ENCODE measurements around the gene MILR1. TPM values are rescaled to one million over a fixed set of nuclear protein-coding genes. Genes with fewer than 3 reads are reported as not detected.
"Not testable (repeated sequence)": the region's sequence is repeated elsewhere in the genome, so short reads cannot be mapped to it uniquely, and the experiment has no call there.

MILR1 gene
- total RNA-seq, 1 donor from 2014 or later: 10.4 TPM

DNA sequence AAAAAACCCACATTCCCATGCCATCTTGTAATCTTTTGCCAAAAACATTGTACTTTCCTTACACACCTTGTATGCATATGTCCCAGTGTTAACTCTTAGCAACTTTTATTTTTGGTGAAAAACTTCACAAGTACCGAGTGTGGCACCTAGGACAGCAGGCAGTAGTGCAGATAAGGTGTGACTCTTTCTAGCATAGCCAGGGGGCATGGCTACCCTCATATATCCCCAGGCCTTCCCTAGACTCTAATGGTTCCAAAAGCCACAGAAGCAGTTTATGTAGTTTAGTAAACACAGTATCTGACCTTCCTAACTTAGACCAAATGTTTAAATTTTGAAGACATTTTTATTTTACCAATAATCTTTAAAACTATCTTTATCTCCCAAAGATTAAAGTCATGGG, 20.5 kb upstream of the MILR1 start:
- no peaks in the 10 kb centered on the region for H3K27me3 ChIP-seq (ENCODE audit: control insufficient read depth in 3 of 3, insufficient read depth in 3 of 3, low read length in 3 of 3)
- no peaks in the 10 kb centered on the region for H3K9me3 ChIP-seq (ENCODE audit: control insufficient read depth in 3 of 3, low read length in 3 of 3)
- no peak overlapping the region for H3K4me3 ChIP-seq (ENCODE audit: low read length in 3 of 3)
- no peak overlapping the region for H3K9ac ChIP-seq (ENCODE audit: low read depth in 1 of 3, low read length in 3 of 3)
- H3K27ac ChIP-seq (ENCODE audit: low read depth, low read length): no peak overlapping the region
- H3K4me1 ChIP-seq (ENCODE audit: control insufficient read depth in 3 of 3, insufficient read depth in 3 of 3, low read length in 3 of 3): no peaks in the 10 kb centered on the region
- no peaks in the 10 kb centered on the region for H3K36me3 ChIP-seq (ENCODE audit: control insufficient read depth in 3 of 3, insufficient read depth in 3 of 3, low read length in 3 of 3)

DNA sequence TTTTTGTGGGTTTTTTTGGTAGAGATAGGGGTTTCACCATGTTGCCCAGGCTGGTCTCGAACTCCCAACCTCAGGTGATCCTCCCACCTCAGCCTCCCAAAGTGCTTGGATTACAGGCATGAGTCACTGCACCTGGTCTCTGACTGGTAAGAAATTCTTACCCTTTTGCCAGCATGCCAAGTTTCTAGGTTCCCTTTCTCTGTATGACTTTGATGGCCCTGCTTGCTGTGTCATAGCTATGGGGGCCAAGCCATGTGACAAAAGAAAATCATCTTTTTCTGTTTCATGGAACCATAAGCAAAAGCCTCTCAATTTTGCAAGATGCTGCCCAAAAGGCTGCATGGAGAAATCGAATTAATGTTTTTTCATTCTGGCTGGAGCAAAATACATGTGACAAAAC, 18.9 kb upstream of the MILR1 start:
- not testable (repeated sequence) for H3K27me3 ChIP-seq (ENCODE audit: control insufficient read depth in 3 of 3, insufficient read depth in 3 of 3, low read length in 3 of 3); H3K36me3 ChIP-seq (ENCODE audit: control insufficient read depth in 3 of 3, insufficient read depth in 3 of 3, low read length in 3 of 3); H3K27ac ChIP-seq (ENCODE audit: low read depth, low read length); H3K9me3 ChIP-seq (ENCODE audit: control insufficient read depth in 3 of 3, low read length in 3 of 3); H3K4me1 ChIP-seq (ENCODE audit: control insufficient read depth in 3 of 3, insufficient read depth in 3 of 3, low read length in 3 of 3); H3K4me3 ChIP-seq (ENCODE audit: low read length in 3 of 3); H3K9ac ChIP-seq (ENCODE audit: low read depth in 1 of 3, low read length in 3 of 3)

DNA sequence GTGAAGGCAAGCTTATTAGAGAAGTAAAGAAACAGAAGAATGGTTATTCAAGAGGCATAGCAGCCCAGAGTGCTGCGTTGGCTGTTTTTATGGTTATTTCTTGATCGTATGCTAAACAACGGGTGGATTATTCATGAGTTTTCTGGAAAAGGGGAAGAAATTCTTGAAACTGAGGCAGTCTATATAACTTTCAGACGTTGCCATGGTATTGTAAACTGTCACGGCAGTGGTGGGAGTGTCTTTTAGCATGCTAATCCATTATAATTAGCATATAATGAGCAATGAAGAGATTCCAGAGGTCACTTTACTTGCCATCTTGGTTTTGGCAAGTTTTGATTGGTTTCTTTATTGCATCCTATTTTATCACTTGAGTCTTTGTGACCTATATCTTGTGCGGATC, 17.4 kb upstream of the MILR1 start:
- Histone ChIP-seq H3K9me3 (ENCODE audit: control insufficient read depth in 3 of 3, low read length in 3 of 3) (no peaks in the 10 kb centered on the region), H3K4me1 (ENCODE audit: control insufficient read depth in 3 of 3, insufficient read depth in 3 of 3, low read length in 3 of 3) (no peaks in the 10 kb centered on the region), H3K27ac (ENCODE audit: low read depth, low read length) (no peak overlapping the region), H3K9ac (ENCODE audit: low read depth in 1 of 3, low read length in 3 of 3) (no peak overlapping the region), H3K27me3 (ENCODE audit: control insufficient read depth in 3 of 3, insufficient read depth in 3 of 3, low read length in 3 of 3) (no peaks in the 10 kb centered on the region), H3K4me3 (ENCODE audit: low read length in 3 of 3) (no peak overlapping the region), H3K36me3 (ENCODE audit: control insufficient read depth in 3 of 3, insufficient read depth in 3 of 3, low read length in 3 of 3) (no peaks in the 10 kb centered on the region)

DNA sequence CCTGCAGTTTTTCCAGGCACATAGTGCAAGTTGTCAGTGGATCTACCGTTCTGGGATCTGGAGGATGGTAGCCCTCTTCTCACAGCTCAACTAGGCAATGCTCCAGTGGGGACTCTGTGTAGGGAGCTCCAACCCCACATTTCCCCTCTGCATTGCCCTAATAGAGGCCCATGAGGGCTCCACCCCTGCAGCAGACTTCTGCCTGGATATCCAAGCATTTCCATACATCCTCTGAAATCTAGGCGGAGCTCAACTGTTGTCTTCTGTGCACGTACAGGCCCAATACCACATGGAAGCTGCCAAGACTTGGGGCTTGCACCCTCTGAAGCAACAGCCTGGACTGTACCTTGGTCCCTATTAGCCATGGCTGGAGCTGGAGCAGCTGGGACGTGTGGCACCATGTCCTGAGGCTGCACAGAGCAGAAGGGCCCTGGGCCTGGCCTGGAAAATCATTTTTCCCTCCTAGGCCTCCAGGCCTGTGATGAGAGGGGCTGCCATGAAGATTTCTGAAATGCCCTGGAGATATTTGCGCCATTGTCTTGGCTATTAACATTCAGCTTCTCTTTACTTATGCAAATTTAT, 10.9 kb upstream of the MILR1 start:
- peaks cover 0 to 3% (median 0%) of the 10 kb centered on the region in 3 donors for H3K4me1 ChIP-seq (ENCODE audit: control insufficient read depth in 3 of 3, insufficient read depth in 3 of 3, low read length in 3 of 3)
- no peak overlapping the region for H3K4me3 ChIP-seq (ENCODE audit: low read length in 3 of 3)
- no peaks in the 10 kb centered on the region for H3K27me3 ChIP-seq (ENCODE audit: control insufficient read depth in 3 of 3, insufficient read depth in 3 of 3, low read length in 3 of 3)

DNA sequence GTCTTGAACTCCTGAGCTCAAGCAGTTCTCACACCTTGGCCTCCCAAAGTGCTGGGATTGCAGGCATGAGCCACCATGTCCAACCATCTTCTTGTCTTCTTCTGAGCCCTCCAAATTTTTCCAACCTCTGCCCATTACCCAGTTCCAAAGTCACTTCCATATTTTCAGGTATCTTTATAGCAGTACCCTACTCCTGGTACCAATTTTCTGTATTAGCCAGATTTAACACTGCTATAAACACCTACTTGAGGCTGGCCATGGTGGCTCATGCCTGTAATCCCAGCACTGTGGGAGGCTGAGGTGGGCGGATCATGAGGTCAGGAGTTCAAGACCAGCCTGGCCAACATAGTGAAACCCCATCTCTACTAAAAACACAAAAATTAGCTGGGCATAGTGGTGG, 9.4 kb upstream of the MILR1 start:
- not testable (repeated sequence) for H3K4me3 ChIP-seq (ENCODE audit: low read length in 3 of 3); H3K9ac ChIP-seq (ENCODE audit: low read depth in 1 of 3, low read length in 3 of 3); H3K27ac ChIP-seq (ENCODE audit: low read depth, low read length); H3K27me3 ChIP-seq (ENCODE audit: control insufficient read depth in 3 of 3, insufficient read depth in 3 of 3, low read length in 3 of 3); H3K4me1 ChIP-seq (ENCODE audit: control insufficient read depth in 3 of 3, insufficient read depth in 3 of 3, low read length in 3 of 3); H3K9me3 ChIP-seq (ENCODE audit: control insufficient read depth in 3 of 3, low read length in 3 of 3); H3K36me3 ChIP-seq (ENCODE audit: control insufficient read depth in 3 of 3, insufficient read depth in 3 of 3, low read length in 3 of 3)

More for the DNA sequence above, 10.9 kb upstream of the MILR1 start:
- no peak overlapping the region for H3K9ac ChIP-seq (ENCODE audit: low read depth in 1 of 3, low read length in 3 of 3)
- H3K36me3 ChIP-seq (ENCODE audit: control insufficient read depth in 3 of 3, insufficient read depth in 3 of 3, low read length in 3 of 3): no peaks in the 10 kb centered on the region
- peaks cover 0 to 5% (median 5%) of the 10 kb centered on the region in 3 donors for H3K9me3 ChIP-seq (ENCODE audit: control insufficient read depth in 3 of 3, low read length in 3 of 3)
- H3K27ac ChIP-seq (ENCODE audit: low read depth, low read length): no peak overlapping the region

DNA sequence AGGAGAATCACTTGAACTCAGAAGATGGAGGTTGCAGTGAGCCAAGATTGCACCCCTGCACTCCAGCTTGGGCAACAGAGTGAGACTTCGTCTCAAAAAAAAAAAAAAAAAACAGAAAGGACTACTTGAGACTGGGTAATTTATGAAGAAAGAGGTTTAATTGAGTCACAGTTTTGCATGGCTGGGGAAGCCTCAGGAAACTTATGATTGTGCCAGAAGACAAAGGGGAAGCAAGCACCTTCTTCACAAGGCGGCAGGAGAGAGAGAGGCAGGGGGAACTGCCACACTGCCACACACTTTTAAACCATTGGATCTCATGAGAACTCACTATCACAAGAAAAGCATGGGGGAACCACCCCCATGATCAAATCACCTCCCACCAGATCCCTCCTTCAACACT, 9.0 kb upstream of the MILR1 start:
- H3K27ac ChIP-seq (ENCODE audit: low read depth, low read length): no peak overlapping the region

DNA sequence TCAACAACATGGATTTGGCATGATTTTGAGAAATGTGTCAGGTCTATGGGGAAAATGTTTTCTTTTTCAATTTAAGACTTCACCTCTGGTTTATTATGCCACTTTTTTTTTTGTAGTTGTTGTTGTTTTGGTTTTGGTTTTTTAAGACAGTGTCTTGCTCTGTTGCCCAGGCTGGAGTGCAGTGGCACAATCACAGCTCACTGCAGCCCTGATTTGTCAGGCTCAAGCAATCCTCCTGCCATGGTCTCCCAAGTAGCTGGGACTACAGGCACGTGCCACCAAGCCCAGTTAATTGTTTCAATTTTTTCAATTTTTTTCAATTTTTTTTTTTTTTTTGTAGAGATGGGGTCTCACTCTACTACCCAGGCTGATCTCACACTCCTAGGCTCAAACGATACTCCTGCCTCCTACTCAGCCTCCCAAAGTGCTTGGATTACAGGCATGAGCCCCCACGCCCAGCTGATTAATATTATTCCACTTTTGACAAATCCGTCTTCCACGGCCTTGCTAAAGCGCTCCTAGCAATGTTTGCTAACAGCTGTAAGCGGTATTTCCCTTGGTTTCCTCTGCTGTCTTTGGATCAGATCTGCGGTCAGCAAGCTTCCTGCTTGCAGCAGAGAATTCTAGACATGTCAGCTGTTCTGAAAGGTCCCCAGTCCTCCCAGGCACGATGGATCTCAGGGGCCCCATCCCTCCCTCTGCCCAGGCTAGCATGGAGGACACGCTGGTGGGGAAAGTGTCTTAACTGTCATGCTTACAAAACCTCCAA, 7.0 kb upstream of the MILR1 start:
- H3K27ac ChIP-seq (ENCODE audit: low read depth, low read length): peak overlapping the region; percentile 58
- peak overlapping the region in 1 of 3 donors; percentile 16 for H3K9ac ChIP-seq (ENCODE audit: low read depth in 1 of 3, low read length in 3 of 3)
- H3K4me3 ChIP-seq (ENCODE audit: low read length in 3 of 3): no peak overlapping the region
- no peaks in the 10 kb centered on the region for H3K27me3 ChIP-seq (ENCODE audit: control insufficient read depth in 3 of 3, insufficient read depth in 3 of 3, low read length in 3 of 3)
- H3K9me3 ChIP-seq (ENCODE audit: control insufficient read depth in 3 of 3, low read length in 3 of 3): peaks cover 0 to 5% (median 5%) of the 10 kb centered on the region in 3 donors
- H3K4me1 ChIP-seq (ENCODE audit: control insufficient read depth in 3 of 3, insufficient read depth in 3 of 3, low read length in 3 of 3): peaks cover 0 to 3% (median 0%) of the 10 kb centered on the region in 3 donors
- no peaks in the 10 kb centered on the region for H3K36me3 ChIP-seq (ENCODE audit: control insufficient read depth in 3 of 3, insufficient read depth in 3 of 3, low read length in 3 of 3)

More for the DNA sequence above, 9.0 kb upstream of the MILR1 start:
- Histone ChIP-seq H3K4me1 (ENCODE audit: control insufficient read depth in 3 of 3, insufficient read depth in 3 of 3, low read length in 3 of 3) (peaks cover 0 to 3% (median 0%) of the 10 kb centered on the region in 3 donors), H3K27me3 (ENCODE audit: control insufficient read depth in 3 of 3, insufficient read depth in 3 of 3, low read length in 3 of 3) (no peaks in the 10 kb centered on the region), H3K9me3 (ENCODE audit: control insufficient read depth in 3 of 3, low read length in 3 of 3) (peaks cover 0 to 5% (median 5%) of the 10 kb centered on the region in 3 donors), H3K9ac (ENCODE audit: low read depth in 1 of 3, low read length in 3 of 3) (no peak overlapping the region), H3K4me3 (ENCODE audit: low read length in 3 of 3) (no peak overlapping the region), H3K36me3 (ENCODE audit: control insufficient read depth in 3 of 3, insufficient read depth in 3 of 3, low read length in 3 of 3) (no peaks in the 10 kb centered on the region)

DNA sequence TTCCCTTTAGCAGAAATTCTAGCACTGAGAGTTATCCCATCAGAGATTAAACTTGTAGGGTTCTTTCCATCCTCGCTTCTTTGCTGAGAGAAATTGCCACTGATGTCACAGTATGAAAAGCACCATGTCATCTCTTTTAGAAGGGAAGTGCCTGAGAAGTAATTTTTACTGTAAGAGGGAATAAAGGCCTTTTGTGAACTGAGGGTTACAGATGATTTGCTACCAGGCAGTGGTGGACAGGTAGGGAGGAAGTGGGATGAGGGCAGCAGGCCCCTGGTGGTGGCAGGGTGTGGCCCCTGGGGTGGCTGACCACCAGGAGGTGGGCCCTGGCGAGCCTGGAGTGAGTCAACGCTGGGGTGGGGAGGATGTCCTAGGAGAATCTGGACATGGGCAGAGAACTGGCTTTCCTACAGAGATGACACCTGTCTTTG, 6.4 kb upstream of the MILR1 start:
- Histone ChIP-seq H3K36me3 (ENCODE audit: control insufficient read depth in 3 of 3, insufficient read depth in 3 of 3, low read length in 3 of 3) (no peaks in the 10 kb centered on the region), H3K9me3 (ENCODE audit: control insufficient read depth in 3 of 3, low read length in 3 of 3) (peaks cover 0 to 5% (median 5%) of the 10 kb centered on the region in 3 donors), H3K4me1 (ENCODE audit: control insufficient read depth in 3 of 3, insufficient read depth in 3 of 3, low read length in 3 of 3) (peaks cover 0 to 3% (median 0%) of the 10 kb centered on the region in 3 donors), H3K9ac (ENCODE audit: low read depth in 1 of 3, low read length in 3 of 3) (no peak overlapping the region), H3K27ac (ENCODE audit: low read depth, low read length) (peak overlapping the region; percentile 58), H3K27me3 (ENCODE audit: control insufficient read depth in 3 of 3, insufficient read depth in 3 of 3, low read length in 3 of 3) (no peaks in the 10 kb centered on the region), H3K4me3 (ENCODE audit: low read length in 3 of 3) (no peak overlapping the region)

DNA sequence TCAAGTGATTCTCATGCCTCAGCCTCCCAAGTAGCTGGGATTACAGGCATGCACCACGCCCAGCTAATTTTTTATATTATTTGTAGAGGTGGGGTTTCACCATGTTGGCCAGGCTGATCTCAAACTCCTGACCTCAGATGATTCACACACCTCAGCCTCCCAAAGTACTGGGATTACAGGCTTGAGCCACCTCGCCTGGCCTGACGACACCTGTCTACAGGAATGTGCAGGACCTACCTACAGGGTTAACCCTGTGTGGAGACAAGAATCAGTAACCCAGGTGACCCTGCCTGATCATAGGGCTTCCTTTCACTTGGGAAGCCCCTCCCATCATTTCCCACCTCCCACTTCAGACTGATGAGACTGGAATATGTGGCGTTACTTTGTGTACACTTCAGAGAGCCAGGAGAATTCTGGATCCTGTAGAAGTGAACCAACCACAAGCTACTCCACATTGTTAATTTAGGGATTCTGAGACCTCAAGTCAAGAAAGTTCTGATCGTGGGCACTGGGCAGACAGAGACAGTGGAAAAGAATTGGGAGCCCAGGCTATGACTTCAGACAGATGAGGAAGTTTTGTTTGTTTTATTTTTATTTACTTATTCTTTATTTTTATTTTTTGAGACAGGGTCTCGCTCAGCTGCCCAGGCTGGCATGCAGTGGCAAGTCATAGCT, 5.7 kb upstream of the MILR1 start:
- Histone ChIP-seq H3K9me3 (ENCODE audit: control insufficient read depth in 3 of 3, low read length in 3 of 3) (peaks cover 0 to 3% (median under 1%) of the 10 kb centered on the region in 3 donors), H3K27ac (ENCODE audit: low read depth, low read length) (peak overlapping the region; percentile 58), H3K9ac (ENCODE audit: low read depth in 1 of 3, low read length in 3 of 3) (no peak overlapping the region), H3K27me3 (ENCODE audit: control insufficient read depth in 3 of 3, insufficient read depth in 3 of 3, low read length in 3 of 3) (no peaks in the 10 kb centered on the region), H3K36me3 (ENCODE audit: control insufficient read depth in 3 of 3, insufficient read depth in 3 of 3, low read length in 3 of 3) (no peaks in the 10 kb centered on the region), H3K4me3 (ENCODE audit: low read length in 3 of 3) (no peak overlapping the region), H3K4me1 (ENCODE audit: control insufficient read depth in 3 of 3, insufficient read depth in 3 of 3, low read length in 3 of 3) (peaks cover 0 to 3% (median 0%) of the 10 kb centered on the region in 3 donors)

DNA sequence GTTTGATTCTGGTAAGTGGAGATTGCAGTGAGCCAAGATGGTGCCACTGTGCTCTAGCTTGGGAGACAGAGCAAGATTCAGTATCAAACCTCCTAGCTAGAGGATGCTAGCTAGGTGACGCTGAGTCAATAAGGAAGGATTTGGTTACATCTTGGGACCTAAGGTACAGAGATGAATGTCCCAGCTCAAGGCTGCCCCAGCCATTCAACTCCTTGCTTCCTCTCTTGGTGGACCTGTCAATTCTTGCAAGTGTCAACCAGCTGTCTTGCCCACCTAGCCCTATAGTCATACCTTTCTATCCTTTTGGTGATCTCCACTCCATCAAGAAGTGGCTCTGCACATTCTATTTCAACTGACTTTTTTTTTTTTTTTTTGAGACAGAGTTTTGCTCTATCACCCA, 1.4 kb upstream of the MILR1 start:
- no peak overlapping the region for H3K27ac ChIP-seq (ENCODE audit: low read depth, low read length)
- H3K4me1 ChIP-seq (ENCODE audit: control insufficient read depth in 3 of 3, insufficient read depth in 3 of 3, low read length in 3 of 3): peaks cover 0 to 2% (median 0%) of the 10 kb centered on the region in 3 donors
- no peaks in the 10 kb centered on the region for H3K27me3 ChIP-seq (ENCODE audit: control insufficient read depth in 3 of 3, insufficient read depth in 3 of 3, low read length in 3 of 3)
- H3K9ac ChIP-seq (ENCODE audit: low read depth in 1 of 3, low read length in 3 of 3): no peak overlapping the region
- H3K36me3 ChIP-seq (ENCODE audit: control insufficient read depth in 3 of 3, insufficient read depth in 3 of 3, low read length in 3 of 3): no peaks in the 10 kb centered on the region
- H3K4me3 ChIP-seq (ENCODE audit: low read length in 3 of 3): no peak overlapping the region
- no peaks in the 10 kb centered on the region for H3K9me3 ChIP-seq (ENCODE audit: control insufficient read depth in 3 of 3, low read length in 3 of 3)
